ENCODE results near the gene MRPL10. TPM values are rescaled to one million over a fixed set of nuclear protein-coding genes. Genes with fewer than 3 reads are reported as not detected.

The MRPL10 gene
- total and polyA plus RNA-seq, 10 of the 15 experiments (the other 5 are each of a cell fraction or from before 2014, with no cell fraction given) = 18.9 to 61.9 (median 47.3) TPM

- FAIRE-seq (no peak), DNase-seq (ENCODE audit: low read depth, low spot score) (no peak), ATAC-seq (no peak)
- Histone ChIP-seq H3K27me3 (replicated peaks in 1 of 2; ENCODE audit: control insufficient read depth in 2 of 2, insufficient read depth in 2 of 2, low read length in 1 of 2) (peaks cover 0 to 3% of the 10 kb centered on the region in 2 experiments), H2AFZ (ENCODE audit: control insufficient read depth, low read depth, low read length) (no peak overlapping the region), H3K36me3 (ENCODE audit: control insufficient read depth in 2 of 2, insufficient read depth in 2 of 2, low read length in 1 of 2) (no peaks in the 10 kb centered on the region), H3K4me1 (ENCODE audit: control insufficient read depth, insufficient read depth, low read length) (no peaks in the 10 kb centered on the region), H3K79me2 (ENCODE audit: control insufficient read depth, insufficient read depth, low read length) (no peaks in the 10 kb centered on the region), H3K27ac (ENCODE audit: control insufficient read depth, insufficient read depth) (no peak overlapping the region), H3K4me3 (no peak overlapping the region), H3K9me3 (replicated peaks; ENCODE audit: control insufficient read depth, insufficient read depth, low read length) (no peaks in the 10 kb centered on the region), H3K4me2 (ENCODE audit: control insufficient read depth, insufficient read depth) (no peak overlapping the region), H4K20me1 (ENCODE audit: control insufficient read depth, insufficient read depth) (no peaks in the 10 kb centered on the region), H3K9ac (ENCODE audit: control insufficient read depth, insufficient read depth, low read length) (no peak overlapping the region)
- ChIA-PET SMC1A (ENCODE audit: uncharacterized antibody, unreplicated experiment) (interaction anchor here (0.6 kb wide), 1 partner anchor 135 kb away, joined by 3 read pairs; no protein-coding TSS in a partner anchor), POLR2A (no interaction called here), CTCF (interaction anchor here (0.8 kb wide), 1 partner anchor 10 kb away, joined by 3 read pairs; no protein-coding TSS in a partner anchor), RAD21 (ENCODE audit: unreplicated experiment) (no interaction called here)
- in situ Hi-C loops (cut with MboI) = no loop called here
- WGBS (ENCODE audit: insufficient coverage, insufficient replicate concordance, low lambda C conversion rate, missing lambda C conversion rate) = 43% methylated on average over 19 of the region's 20 CpGs
- no peak for TF ChIP-seq USF2 (IDR thresholded peaks at IDR 0.05; ENCODE audit: borderline replicate concordance, low read depth, low read length)
- no peak for TF ChIP-seq NR2C2 (IDR thresholded peaks at IDR 0.05; ENCODE audit: borderline replicate concordance, control insufficient read depth, insufficient read length, low read depth)
- no peak for TF ChIP-seq PAX5 (IDR thresholded peaks at IDR 0.05; ENCODE audit: borderline replicate concordance, low read depth, low read length)
- no peak for TF ChIP-seq MTA3 (IDR thresholded peaks at IDR 0.05; ENCODE audit: borderline replicate concordance, low read length)
- TF ChIP-seq ZBTB40 (IDR thresholded peaks at IDR 0.05; ENCODE audit: borderline replicate concordance) = no peak
- TF ChIP-seq SIX5 (IDR thresholded peaks at IDR 0.05; ENCODE audit: low read depth, low read length, severe bottlenecking) = no peak
- no peak for TF ChIP-seq POU2F2 (IDR thresholded peaks at IDR 0.05; ENCODE audit: borderline replicate concordance, low read depth, low read length)
- no peak for TF ChIP-seq SRF (IDR thresholded peaks at IDR 0.05; ENCODE audit: low read depth in 2 of 2, low read length in 2 of 2)
- TF ChIP-seq SMC3 (IDR thresholded peaks at IDR 0.05; ENCODE audit: borderline replicate concordance, low read length) = no peak
- intact Hi-C loops (cut with micrococcal nuclease; ENCODE audit: unreplicated experiment) = no loop called here
- BruUV-seq (replicated peaks) = no TSS peak
Observed at GRCh38 chr17:47866941-47867340, 35.6 kb upstream of the MRPL10 start.
